ENCODE data around the gene PLEKHH3.

The PLEKHH3 gene

DNA sequence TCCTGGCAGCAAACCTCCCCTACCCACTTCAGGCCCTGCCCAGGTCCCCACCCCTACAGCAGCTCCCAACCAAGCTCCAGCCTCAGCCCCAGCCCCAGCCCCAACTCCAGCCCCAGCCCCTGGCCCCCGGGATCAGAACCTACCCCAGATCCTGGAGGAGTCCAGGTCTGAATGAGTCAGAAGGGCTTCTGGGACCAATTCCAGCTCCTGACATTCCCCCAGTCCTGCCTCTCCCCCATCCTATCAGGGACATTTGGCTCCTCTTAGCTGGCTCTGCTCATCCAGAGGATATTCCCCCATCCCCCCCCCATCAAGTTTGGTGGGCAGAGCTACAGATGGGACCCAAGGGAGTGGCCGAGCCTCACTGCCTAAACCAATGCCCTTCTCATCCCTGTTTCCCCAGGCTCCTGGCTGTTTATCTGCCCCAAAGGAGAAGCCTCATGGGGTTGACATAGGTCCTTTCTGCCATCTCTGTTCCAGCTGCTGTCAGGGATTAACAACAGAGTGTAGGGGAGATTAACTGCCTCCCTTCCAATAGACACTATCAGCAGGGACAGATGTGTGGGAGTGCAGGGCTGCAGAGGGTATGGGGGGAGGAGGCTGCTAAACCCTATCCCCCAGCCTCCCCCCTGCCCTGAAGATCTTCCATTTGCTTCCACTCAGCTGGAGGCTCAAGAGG, 22.1 kb upstream of the PLEKHH3 start:
- no peak overlapping the region for H3K4me3 ChIP-seq (ENCODE audit: control insufficient read depth, low read depth, low read length)
- no peak for DNase-seq (ENCODE audit: low read depth)
- TF ChIP-seq, protein P1, sequence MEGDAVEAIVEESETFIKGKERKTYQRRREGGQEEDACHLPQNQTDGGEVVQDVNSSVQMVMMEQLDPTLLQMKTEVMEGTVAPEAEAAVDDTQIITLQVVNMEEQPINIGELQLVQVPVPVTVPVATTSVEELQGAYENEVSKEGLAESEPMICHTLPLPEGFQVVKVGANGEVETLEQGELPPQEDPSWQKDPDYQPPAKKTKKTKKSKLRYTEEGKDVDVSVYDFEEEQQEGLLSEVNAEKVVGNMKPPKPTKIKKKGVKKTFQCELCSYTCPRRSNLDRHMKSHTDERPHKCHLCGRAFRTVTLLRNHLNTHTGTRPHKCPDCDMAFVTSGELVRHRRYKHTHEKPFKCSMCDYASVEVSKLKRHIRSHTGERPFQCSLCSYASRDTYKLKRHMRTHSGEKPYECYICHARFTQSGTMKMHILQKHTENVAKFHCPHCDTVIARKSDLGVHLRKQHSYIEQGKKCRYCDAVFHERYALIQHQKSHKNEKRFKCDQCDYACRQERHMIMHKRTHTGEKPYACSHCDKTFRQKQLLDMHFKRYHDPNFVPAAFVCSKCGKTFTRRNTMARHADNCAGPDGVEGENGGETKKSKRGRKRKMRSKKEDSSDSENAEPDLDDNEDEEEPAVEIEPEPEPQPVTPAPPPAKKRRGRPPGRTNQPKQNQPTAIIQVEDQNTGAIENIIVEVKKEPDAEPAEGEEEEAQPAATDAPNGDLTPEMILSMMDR (IDR thresholded peaks at IDR 0.05; ENCODE audit: control insufficient read depth, insufficient read depth, low read depth, low read length, missing control alignments) = no peak

DNA sequence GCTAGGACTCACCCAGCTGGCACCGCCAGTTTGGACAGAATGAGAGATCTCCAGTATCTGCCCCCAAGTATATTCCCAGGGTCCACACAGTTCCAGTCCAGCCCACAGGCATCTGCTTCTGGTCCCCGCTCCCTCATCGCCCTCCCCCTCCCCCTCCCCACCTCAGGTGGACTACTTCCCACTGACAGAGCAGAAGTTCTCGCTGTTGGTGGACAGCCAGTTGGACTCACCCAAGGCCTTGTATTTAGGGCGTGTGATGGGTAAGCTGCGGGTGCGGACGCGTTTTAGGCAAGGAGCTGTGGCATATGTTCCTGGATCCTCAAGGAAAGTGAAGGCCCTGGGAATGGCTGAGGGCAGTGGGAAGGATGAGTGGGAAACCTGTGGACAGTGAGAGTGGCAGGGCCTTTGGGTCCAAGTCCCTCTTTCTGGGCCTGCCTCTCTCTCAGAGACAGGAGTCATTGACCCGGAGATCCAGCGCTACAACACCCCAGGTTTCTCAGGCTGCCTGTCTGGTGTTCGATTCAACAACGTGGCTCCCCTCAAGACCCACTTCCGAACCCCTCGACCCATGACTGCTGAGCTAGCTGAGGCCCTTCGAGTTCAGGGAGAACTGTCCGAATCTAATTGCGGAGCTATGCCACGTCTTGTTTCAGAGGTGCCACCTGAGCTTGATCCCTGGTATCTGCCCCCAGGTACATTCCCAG, 20.5 kb upstream of the PLEKHH3 start:
- DNase-seq (ENCODE audit: low read depth) = no peak
- TF ChIP-seq, protein P1 (IDR thresholded peaks at IDR 0.05; ENCODE audit: control insufficient read depth, insufficient read depth, low read depth, low read length, missing control alignments) = no peak
- H3K4me3 ChIP-seq (ENCODE audit: control insufficient read depth, low read depth, low read length) = no peak overlapping the region

DNA sequence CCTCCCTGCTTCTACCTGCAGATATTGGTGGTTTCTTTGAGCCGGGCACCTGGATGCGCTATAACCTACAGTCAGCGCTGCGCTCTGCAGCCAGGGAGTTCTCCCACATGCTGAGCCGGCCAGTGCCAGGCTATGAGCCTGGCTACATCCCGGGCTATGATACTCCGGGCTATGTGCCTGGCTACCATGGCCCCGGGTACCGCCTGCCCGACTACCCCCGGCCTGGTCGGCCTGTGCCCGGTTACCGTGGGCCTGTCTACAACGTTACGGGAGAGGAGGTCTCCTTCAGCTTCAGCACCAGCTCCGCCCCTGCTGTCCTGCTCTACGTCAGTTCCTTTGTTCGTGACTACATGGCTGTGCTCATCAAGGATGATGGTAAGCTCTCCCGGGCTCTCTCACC, 18.7 kb upstream of the PLEKHH3 start:
- no peak for DNase-seq (ENCODE audit: low read depth)
- no peak overlapping the region for H3K4me3 ChIP-seq (ENCODE audit: control insufficient read depth, low read depth, low read length)
- TF ChIP-seq, protein P1 (IDR thresholded peaks at IDR 0.05; ENCODE audit: control insufficient read depth, insufficient read depth, low read depth, low read length, missing control alignments) = no peak

DNA sequence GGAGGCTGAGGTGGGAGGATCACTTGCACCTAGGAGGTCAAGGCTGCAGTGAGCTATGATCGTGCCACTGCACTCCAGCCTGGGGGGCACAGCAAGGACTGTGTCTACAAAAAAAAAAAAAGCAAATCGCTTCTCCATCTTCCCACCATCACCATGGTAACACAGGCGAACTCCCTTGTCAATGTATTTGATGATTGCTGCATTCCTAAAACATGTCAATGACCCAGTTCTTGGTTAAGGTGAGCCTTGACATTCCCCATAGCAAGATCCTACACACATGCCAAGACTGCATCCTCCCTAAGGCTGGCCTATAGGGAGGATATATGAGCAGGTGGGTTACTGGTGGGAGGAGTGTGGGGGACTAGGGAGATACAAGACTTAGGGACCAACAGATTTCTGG, 17.7 kb upstream of the PLEKHH3 start:
- TF ChIP-seq, protein P1 (IDR thresholded peaks at IDR 0.05; ENCODE audit: control insufficient read depth, insufficient read depth, low read depth, low read length, missing control alignments) = no peak
- DNase-seq (ENCODE audit: low read depth) = no peak
- no peak overlapping the region for H3K4me3 ChIP-seq (ENCODE audit: control insufficient read depth, low read depth, low read length)

DNA sequence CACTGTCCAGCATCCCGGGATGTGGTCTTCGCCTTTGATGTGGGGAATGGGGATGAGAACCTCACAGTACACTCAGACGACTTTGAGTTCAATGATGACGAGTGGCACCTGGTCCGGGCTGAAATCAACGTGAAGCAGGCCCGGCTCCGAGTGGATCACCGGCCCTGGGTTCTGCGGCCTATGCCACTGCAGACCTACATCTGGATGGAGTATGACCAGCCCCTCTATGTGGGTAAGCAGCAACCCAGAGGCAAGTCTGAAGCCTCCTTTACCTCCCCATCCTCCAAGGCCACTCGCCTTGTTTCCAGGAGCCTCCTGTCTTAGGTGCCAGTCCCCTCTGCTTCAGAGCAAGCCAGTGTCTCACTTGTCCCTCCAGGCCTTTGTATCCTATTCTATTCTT, 15.7 kb upstream of the PLEKHH3 start:
- TF ChIP-seq, protein P1 (IDR thresholded peaks at IDR 0.05; ENCODE audit: control insufficient read depth, insufficient read depth, low read depth, low read length, missing control alignments) = no peak
- no peak overlapping the region for H3K4me3 ChIP-seq (ENCODE audit: control insufficient read depth, low read depth, low read length)
- no peak for DNase-seq (ENCODE audit: low read depth)

DNA sequence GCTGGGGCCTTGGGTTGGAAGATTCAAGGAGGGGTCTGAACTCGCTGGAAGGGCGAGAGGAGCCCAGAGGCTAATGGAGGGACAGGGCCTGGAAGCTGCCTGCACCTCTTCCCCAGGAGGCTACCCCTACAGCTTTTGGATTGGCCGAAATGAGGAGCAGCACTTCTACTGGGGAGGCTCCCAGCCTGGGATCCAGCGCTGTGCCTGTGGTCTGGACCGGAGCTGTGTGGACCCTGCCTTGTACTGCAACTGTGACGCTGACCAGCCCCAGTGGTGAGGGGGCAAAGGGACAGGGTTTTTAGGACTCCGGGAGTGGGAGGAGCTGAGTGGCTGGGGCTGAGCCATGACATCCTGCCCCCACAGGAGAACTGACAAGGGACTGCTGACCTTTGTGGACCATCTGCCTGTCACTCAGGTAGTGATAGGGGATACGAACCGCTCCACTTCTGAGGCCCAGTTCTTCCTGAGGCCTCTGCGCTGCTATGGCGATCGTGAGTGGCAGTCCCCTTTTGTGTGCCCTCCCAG, 14.3 kb upstream of the PLEKHH3 start:
- TF ChIP-seq, protein P1 (IDR thresholded peaks at IDR 0.05; ENCODE audit: control insufficient read depth, insufficient read depth, low read depth, low read length, missing control alignments) = no peak
- no peak for DNase-seq (ENCODE audit: low read depth)
- no peak overlapping the region for H3K4me3 ChIP-seq (ENCODE audit: control insufficient read depth, low read depth, low read length)
